GM12892 (cell line): Measurements from ENCODE around the gene PSTPIP1.

Experiments
- POLR2A ChIP-seq: IDR thresholded peaks from 2 replicates; pipeline ENCODE4 v1.6.1; 2011; ENCODE audit warnings: low read depth, low read length, control low read depth
- POLR2AphosphoS5 ChIP-seq: IDR thresholded peaks from 2 replicates; pipeline ENCODE4 v1.6.1; 2011; ENCODE audit warnings: low read depth, low read length, control low read depth
- TAF1 ChIP-seq: IDR thresholded peaks from 2 replicates; pipeline ENCODE4 v1.6.1; 2011; ENCODE audit warnings: low read depth, mild to moderate bottlenecking, control low read depth, low read length, borderline replicate concordance

DNA sequence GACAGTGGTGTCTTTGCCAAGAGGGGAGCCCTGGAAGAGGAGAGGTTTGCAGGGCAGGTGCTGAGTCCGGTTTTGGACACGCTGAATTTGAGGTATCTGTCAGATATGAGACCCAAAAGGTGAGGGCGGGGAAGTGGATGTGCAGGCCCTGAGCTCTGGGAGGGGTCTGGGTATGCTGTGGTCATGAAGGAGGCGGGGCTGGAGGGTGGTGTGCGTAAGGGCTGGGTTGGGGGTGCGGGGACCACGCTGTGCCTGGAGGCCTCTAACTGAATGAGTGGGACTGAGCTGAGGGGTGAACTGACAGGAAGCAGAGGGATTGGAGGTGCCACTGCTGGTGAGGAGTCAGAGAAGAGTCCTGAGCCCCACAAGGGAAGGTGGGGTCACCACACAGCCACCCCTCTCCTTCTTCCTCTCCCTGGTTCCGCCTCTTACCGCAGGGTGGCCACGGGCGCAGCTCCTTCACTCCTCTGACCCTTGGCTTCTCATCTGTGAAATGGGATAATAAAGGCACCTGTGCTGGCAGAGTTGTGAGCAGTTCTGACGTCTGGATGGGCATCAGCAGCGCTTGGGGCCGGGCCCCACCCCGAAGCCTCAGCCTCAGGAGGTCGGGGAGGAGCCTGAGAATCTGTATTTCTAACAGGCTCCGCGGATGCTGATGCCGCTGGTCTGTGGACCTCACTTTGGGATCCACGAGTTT, 28.8 kb downstream of the PSTPIP1 start:
- TF ChIP-seq TAF1, result no peak
- no peak for TF ChIP-seq POLR2A
- no peak for TF ChIP-seq POLR2AphosphoS5
